Measurements from ENCODE around the gene DOCK4.

DOCK4 gene

DNA sequence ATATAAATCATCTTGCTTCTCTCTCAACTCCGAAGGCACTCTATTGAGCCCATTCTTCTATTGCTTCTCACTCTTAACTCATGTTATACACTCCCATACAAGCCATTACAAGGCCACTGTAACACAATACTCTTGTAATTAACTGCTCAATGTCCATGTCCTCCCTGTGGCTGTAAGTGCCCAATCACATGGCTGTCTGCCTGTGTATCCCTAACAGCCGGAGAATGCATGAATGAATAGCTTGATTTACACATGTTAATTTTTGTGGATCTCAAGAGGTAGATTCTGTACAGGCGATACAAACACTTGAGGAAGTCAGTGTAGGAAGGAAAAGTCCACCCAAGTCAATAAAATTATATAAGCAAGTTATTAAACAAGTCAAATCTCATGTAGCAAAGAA is 215.6 kb downstream of the DOCK4 start:
- Histone ChIP-seq H3K4me3 (ENCODE audit: low read length, poor library complexity, severe bottlenecking) (no peak overlapping the region), H3K9ac (ENCODE audit: low read depth, low read length, poor library complexity, severe bottlenecking) (no peak overlapping the region), H3K79me2 (ENCODE audit: insufficient read depth, low read length) (no peaks in the 10 kb centered on the region), H3K9me3 (ENCODE audit: insufficient read depth, low read depth, low read length) (no peaks in the 10 kb centered on the region), H3K4me1 (ENCODE audit: insufficient read depth, low read length, poor library complexity, severe bottlenecking) (peaks cover 10% of the 10 kb centered on the region), H3K9me2 (replicated peaks; ENCODE audit: low read depth, low read length) (no peaks in the 10 kb centered on the region), H3K27me3 (ENCODE audit: insufficient read depth, low read length, poor library complexity, severe bottlenecking) (no peaks in the 10 kb centered on the region), H2AFZ (ENCODE audit: low read length) (no peak overlapping the region), H3F3A (ENCODE audit: low read depth) (no peaks in the 10 kb centered on the region), H4K20me1 (ENCODE audit: insufficient read depth, low read length, poor library complexity, severe bottlenecking) (no peaks in the 10 kb centered on the region), H3K4me2 (ENCODE audit: low read depth, low read length, poor library complexity, severe bottlenecking) (no peak overlapping the region), H3K36me3 (ENCODE audit: insufficient read depth, low read length) (no peaks in the 10 kb centered on the region)
- TF ChIP-seq, protein P1, sequence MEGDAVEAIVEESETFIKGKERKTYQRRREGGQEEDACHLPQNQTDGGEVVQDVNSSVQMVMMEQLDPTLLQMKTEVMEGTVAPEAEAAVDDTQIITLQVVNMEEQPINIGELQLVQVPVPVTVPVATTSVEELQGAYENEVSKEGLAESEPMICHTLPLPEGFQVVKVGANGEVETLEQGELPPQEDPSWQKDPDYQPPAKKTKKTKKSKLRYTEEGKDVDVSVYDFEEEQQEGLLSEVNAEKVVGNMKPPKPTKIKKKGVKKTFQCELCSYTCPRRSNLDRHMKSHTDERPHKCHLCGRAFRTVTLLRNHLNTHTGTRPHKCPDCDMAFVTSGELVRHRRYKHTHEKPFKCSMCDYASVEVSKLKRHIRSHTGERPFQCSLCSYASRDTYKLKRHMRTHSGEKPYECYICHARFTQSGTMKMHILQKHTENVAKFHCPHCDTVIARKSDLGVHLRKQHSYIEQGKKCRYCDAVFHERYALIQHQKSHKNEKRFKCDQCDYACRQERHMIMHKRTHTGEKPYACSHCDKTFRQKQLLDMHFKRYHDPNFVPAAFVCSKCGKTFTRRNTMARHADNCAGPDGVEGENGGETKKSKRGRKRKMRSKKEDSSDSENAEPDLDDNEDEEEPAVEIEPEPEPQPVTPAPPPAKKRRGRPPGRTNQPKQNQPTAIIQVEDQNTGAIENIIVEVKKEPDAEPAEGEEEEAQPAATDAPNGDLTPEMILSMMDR (conservative IDR thresholded peaks at IDR 0.05; ENCODE audit: low read length): no peak
- no peak for TF ChIP-seq EZH2phosphoT487 (IDR thresholded peaks at IDR 0.05; ENCODE audit: borderline replicate concordance)

DNA sequence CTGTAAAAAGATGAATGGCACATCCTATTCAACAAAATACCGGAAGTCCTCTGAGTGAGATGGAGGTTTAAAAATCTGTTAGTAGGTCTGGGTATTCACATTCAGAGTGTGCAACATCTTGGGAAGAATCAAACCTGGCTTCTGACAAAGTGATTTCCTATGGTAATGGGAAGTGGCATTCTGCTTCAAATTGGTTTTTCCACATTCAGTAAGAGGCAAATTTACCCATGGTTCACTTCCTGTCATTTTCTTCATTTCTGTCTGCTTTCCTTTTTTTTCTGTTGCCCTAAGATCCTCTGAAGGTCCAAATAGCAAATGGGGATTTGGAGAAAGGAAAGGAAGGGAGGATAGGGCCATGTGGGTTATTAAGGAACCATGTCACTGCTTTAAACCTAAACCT is 218.3 kb downstream of the DOCK4 start:
- Histone ChIP-seq H2AFZ (ENCODE audit: low read length) (no peak overlapping the region), H3K4me1 (ENCODE audit: insufficient read depth, low read length, poor library complexity, severe bottlenecking) (peaks cover 10% of the 10 kb centered on the region), H3K4me2 (ENCODE audit: low read depth, low read length, poor library complexity, severe bottlenecking) (no peak overlapping the region), H3F3A (ENCODE audit: low read depth) (no peaks in the 10 kb centered on the region), H3K27me3 (ENCODE audit: insufficient read depth, low read length, poor library complexity, severe bottlenecking) (no peaks in the 10 kb centered on the region), H3K79me2 (ENCODE audit: insufficient read depth, low read length) (no peaks in the 10 kb centered on the region), H3K9ac (ENCODE audit: low read depth, low read length, poor library complexity, severe bottlenecking) (no peak overlapping the region), H3K36me3 (ENCODE audit: insufficient read depth, low read length) (no peaks in the 10 kb centered on the region), H4K20me1 (ENCODE audit: insufficient read depth, low read length, poor library complexity, severe bottlenecking) (no peaks in the 10 kb centered on the region), H3K4me3 (ENCODE audit: low read length, poor library complexity, severe bottlenecking) (no peak overlapping the region), H3K9me3 (ENCODE audit: insufficient read depth, low read depth, low read length) (no peaks in the 10 kb centered on the region), H3K9me2 (replicated peaks; ENCODE audit: low read depth, low read length) (no peaks in the 10 kb centered on the region)
- no peak for TF ChIP-seq EZH2phosphoT487 (IDR thresholded peaks at IDR 0.05; ENCODE audit: borderline replicate concordance)
- TF ChIP-seq, protein P1 (conservative IDR thresholded peaks at IDR 0.05; ENCODE audit: low read length): no peak

DNA sequence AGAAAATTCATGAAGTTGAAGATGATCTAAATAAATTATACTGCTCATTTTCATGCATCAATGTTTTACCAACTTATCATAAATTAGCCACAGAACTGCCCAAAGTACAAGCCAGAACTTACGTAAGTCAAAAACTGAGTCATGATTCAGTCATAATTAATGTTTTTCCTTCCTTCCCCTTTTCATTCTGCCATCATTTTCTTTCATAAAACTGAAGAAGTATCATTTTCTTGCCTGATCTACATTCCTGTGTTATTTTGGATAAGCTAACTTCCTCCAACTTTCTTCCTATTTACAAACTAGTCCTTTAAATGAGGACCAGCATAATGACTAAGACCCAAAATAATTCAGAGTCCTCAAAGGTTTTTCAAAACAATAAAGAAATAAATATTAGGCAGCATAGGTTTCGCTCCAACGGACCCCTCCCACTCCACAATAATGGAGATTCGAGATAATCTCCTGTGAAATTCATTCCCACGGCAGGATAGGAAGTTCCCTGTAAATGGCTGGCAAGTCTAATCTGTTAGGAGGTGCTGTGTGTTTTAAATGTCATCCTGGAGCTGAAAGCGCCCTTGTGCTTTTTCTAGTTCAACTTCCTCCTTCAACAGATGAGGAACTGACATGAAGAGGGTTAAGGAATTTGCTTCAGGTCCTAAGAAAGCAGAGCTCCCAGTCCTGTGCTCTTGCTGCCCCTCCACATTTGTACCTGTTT is 218.9 kb downstream of the DOCK4 start:
- Histone ChIP-seq H3K9ac (ENCODE audit: low read depth, low read length, poor library complexity, severe bottlenecking) (no peak overlapping the region), H3K9me2 (replicated peaks; ENCODE audit: low read depth, low read length) (no peaks in the 10 kb centered on the region), H3K27me3 (ENCODE audit: insufficient read depth, low read length, poor library complexity, severe bottlenecking) (no peaks in the 10 kb centered on the region), H3K4me3 (ENCODE audit: low read length, poor library complexity, severe bottlenecking) (no peak overlapping the region), H3F3A (ENCODE audit: low read depth) (no peaks in the 10 kb centered on the region), H2AFZ (ENCODE audit: low read length) (no peak overlapping the region), H3K4me1 (ENCODE audit: insufficient read depth, low read length, poor library complexity, severe bottlenecking) (peaks cover 10% of the 10 kb centered on the region), H3K36me3 (ENCODE audit: insufficient read depth, low read length) (no peaks in the 10 kb centered on the region), H3K79me2 (ENCODE audit: insufficient read depth, low read length) (no peaks in the 10 kb centered on the region), H3K9me3 (ENCODE audit: insufficient read depth, low read depth, low read length) (no peaks in the 10 kb centered on the region), H3K4me2 (ENCODE audit: low read depth, low read length, poor library complexity, severe bottlenecking) (no peak overlapping the region), H4K20me1 (ENCODE audit: insufficient read depth, low read length, poor library complexity, severe bottlenecking) (no peaks in the 10 kb centered on the region)
- TF ChIP-seq, protein P1 (conservative IDR thresholded peaks at IDR 0.05; ENCODE audit: low read length): no peak
- no peak for TF ChIP-seq EZH2phosphoT487 (IDR thresholded peaks at IDR 0.05; ENCODE audit: borderline replicate concordance)
